Astrocyte of the spinal cord (primary cell): ENCODE data around the gene MAST4.

Experiments used
- DNase-seq: peaks from one replicate; pipeline ENCODE4 v3.0.0; 2011; ENCODE audit warnings: low read depth, low spot score
- H3K4me3 ChIP-seq: 2 replicates; pipeline ENCODE4 v1.5.1; 2011; ENCODE audit warnings: low read depth, mild to moderate bottlenecking, low read length, moderate library complexity
- CTCF ChIP-seq: IDR thresholded peaks from 2 replicates; pipeline ENCODE4 v1.5.1; 2012; ENCODE audit warnings: low read depth, mild to moderate bottlenecking, low read length, inconsistent platforms
- in situ Hi-C: cut with HindIII; loops from 2 replicates; pipeline ENCODE4 v1.10.0; 2017; ENCODE audit warnings: low sequenced_read_pairs

The MAST4 gene

DNA sequence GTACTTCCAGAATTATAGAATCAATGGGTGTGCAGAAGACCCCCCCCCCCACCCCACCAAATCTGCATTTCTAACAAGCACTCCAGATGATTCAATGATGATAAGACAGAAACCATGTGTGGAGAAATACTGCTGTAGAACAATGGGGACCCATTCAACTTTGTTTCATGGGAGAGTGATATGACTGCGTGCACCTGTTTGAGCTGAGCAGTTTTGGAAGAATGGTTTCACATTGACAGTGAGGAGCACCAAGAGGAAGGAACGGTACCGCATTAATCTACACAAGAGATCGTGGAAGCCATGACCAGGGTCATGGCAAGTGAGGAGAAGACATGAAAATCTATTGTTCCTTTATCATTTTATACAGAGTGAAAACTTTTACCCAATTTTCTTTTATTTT lies 397.7 kb downstream of the MAST4 start:
- in situ Hi-C loops: no loop called here

DNA sequence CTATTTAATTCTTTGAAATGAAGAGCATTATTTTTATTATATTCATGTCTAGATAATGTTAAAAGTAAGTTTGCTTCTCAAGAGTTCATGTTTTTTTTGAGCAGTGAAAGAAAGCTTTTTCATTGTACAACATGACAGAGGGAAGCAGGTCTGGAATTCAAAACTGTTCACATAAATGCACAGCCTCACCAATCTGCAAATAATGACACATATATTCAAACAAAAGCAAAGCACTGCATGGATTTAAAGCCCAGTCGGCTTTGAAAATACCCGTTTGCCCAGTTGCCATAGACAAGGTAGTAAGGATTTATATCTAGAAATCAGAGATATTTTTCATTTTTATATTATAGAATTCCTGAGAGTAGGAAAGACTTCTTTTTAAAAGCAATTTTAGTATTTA lies 398.6 kb downstream of the MAST4 start:
- TF ChIP-seq CTCF: no peak
- in situ Hi-C loops: no loop called here
- no peak for DNase-seq
- no peak overlapping the region for H3K4me3 ChIP-seq

More for the DNA sequence above, 397.7 kb downstream of the MAST4 start:
- no peak overlapping the region for H3K4me3 ChIP-seq
- DNase-seq: no peak
- no peak for TF ChIP-seq CTCF

DNA sequence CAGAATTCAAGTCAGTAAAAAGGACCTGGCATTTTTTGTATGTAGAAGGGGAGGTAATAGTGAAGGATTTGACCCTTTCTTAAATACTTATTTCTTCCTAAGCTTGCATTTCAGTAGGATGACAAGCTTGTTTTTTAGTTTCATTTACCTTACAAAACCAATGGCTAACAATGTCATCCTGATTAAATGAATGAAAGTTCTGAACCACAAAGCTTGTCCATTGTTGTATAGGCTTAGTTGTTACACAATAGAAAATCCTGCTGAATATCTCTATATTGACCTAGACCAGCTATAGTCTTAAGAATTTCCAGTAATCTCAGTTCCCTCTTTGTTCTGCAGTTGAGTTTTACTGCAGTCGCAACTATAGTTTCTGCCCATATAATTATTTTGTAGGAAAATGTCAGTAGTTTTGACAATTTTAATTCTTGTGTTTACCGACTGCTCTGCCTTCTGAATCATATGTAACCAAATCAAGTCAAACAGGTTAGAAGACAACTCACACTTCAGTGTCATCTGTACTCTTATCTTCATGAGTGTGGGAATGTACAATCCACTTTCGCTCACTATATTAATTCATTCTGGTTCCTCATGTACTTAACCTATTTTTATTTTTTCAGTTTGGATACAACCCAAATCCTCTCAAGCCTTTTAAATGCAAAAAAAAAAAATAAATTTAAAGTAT lies 404.7 kb downstream of the MAST4 start:
- no peak for TF ChIP-seq CTCF
- no peak overlapping the region for H3K4me3 ChIP-seq
- DNase-seq: no peak
- in situ Hi-C loops: no loop called here

GRCh38 chr5:67002832-67003684 lies 406.9 kb downstream of the MAST4 start:
- H3K4me3 ChIP-seq: no peak overlapping the region
- in situ Hi-C loops: no loop called here
- DNase-seq: no peak
- no peak for TF ChIP-seq CTCF

DNA sequence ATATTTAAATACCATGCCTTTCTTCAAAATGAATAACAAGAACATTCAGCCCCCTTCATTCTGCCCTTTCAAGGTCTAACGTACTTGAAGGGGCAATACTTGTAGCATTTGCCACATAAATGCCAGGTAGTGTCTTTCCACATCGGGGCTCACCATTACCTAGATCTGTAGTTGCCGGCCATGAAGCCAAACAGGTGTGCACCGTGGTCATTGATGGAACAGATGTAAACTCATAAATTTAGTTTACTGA lies 407.4 kb downstream of the MAST4 start:
- DNase-seq: peak; percentile 10
- H3K4me3 ChIP-seq: peak overlapping the region; percentile 61

More for the DNA sequence above, 407.4 kb downstream of the MAST4 start:
- no peak for TF ChIP-seq CTCF
- in situ Hi-C loops: no loop called here
